Activated CD4-positive, alpha-beta T cell treated with anti-CD3 and anti-CD28 coated beads for 4 hours (primary cell): ENCODE measurements around the gene LITAFD.
"Not testable (repeated sequence)": the region's sequence is repeated elsewhere in the genome, so short reads cannot be mapped to it uniquely, and the experiment has no call there.

Experiments used
- DNase-seq, 2 donors: peaks; one replicate each; pipeline ENCODE4 v3.0.0-alpha.2; 2020

The LITAFD gene

GRCh38 chr16:8858994-8859912 lies 22.9 kb upstream of the LITAFD start:
- DNase-seq = no peak

GRCh38 chr16:8859913-8860881 lies 22.0 kb upstream of the LITAFD start:
- no peak for DNase-seq

GRCh38 chr16:8861563-8862308 lies 20.4 kb upstream of the LITAFD start:
- no peak for DNase-seq

DNA sequence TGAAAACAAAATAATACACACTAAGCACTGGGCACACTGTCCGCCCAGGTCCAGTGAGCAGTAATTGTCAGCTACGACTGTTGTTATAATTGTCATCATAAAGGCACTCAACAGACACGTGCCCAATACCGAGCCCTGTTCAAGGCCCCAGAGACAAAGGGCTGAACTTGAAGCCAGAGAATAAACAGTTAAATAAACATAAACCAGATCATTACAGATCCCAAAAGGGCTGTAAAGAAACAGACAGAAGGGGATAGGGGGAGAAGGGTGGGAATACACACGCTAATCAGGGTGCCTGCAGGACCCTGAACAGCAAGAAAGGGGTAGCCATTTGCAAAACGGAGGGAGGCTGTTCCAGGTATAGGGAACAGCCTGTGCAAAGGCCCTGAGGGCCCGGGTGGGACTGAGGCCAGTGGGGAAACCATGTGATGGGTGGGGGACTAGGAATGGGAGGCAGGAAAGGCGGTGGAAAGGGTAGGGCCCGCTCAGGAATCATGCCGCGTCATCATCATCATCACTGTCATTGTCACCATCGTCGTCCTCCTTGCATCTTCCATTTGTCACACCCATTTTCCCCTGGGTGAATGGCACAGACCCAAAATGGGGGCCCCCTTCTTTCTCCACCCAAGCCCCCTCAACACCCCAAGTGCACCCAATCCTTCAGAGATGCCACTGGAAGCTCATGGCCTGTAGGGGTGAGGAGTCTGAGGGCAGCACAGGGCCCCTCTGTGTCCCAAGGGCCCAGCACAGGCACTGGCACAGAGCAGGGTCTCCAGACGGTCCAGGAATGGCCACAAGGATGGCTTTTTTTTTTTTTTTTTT lies 19.6 kb upstream of the LITAFD start:
- DNase-seq = no peak

- no peak for DNase-seq
Measured at GRCh38 chr16:8863594-8864424, 18.3 kb upstream of the LITAFD start.

GRCh38 chr16:8864480-8865110 lies 17.6 kb upstream of the LITAFD start:
- no peak for DNase-seq

DNA sequence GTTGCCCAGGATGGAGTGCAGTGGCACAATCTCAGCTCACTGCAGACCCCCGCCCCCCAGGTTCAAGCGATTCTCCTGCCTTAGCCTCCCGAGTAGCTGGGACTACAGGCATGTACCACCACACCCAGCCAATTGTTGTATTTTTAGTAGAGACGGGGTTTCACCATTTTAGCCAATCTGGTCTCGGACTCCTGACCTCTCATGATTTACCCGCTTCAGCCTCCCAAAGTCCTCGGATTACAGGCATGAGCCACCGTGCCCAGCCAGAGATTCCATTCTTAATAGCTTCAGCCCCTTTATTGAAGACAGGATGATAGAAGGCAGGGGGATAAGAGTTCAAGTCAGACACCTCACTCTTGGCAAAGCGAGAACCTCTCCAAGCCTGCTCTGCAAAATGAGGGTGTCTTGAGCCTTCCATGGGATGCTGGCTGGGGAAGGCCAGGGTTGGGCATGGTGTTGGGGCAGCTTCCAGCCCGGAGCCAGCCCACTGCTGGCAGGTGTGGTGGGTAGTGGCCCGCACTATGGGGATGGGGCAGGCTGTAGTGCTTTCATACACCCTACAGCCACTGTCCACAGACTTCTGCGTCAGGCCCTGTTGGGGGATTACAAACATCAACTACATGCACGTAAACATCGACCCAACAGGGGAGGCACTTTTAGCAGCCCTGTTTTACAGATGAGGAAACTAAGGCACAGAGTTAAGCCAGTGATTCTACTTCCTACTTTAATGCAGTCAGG lies 16.8 kb upstream of the LITAFD start:
- DNase-seq = no peak

DNA sequence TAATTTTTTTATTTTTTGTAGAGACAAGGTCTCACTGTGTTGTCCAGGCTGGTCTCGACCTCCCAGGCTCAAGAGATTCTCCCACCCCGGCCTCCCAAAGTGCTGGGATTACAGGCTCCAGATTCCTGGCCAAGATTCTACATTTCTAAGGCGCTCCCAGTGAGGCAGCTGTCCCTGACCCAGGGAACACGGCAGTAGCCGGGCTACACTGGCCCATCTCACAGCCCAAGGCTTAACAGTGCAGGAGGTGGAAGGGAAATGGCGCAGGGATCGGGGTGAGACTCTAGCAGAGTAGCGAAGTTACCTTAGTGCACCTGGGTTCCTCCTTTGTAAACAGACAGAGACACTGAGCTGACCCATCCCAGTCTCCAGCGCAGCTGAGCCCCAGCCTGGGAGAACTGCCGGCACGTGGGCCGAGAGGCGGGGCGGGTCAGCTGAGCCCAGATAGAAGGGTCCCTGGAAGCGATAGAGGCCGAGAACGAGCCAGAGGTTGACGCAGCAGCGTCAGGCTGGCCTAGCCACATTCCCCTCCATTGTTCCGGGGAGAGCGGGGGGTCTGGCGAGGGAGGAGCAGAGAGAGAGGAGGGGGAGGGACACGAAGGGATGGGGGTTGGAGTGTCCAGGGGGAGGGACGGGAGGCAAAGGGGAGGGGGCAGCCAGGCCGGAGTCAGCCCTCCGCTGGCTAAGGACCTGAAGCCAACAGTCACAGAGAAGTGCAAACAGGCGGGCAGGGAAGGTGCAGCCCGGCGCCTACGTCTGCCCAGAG lies 15.8 kb upstream of the LITAFD start:
- no peak for DNase-seq

DNA sequence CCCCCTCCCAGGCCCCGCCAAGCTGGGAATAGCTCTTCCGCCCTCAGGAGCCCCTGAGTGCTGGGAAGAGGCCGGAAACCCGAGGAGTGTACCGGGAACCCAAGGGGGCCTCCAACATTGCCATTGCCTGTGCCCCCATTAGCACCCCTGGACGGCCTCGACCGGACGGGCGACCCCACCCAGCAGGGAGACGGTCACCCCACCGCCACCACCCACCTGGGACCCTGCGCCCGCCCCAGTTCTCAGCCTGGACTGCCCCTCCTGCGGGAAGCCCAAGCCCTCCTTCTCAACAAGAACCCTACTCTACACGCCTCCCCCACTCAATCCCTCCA lies 15.3 kb upstream of the LITAFD start:
- no peak for DNase-seq

DNA sequence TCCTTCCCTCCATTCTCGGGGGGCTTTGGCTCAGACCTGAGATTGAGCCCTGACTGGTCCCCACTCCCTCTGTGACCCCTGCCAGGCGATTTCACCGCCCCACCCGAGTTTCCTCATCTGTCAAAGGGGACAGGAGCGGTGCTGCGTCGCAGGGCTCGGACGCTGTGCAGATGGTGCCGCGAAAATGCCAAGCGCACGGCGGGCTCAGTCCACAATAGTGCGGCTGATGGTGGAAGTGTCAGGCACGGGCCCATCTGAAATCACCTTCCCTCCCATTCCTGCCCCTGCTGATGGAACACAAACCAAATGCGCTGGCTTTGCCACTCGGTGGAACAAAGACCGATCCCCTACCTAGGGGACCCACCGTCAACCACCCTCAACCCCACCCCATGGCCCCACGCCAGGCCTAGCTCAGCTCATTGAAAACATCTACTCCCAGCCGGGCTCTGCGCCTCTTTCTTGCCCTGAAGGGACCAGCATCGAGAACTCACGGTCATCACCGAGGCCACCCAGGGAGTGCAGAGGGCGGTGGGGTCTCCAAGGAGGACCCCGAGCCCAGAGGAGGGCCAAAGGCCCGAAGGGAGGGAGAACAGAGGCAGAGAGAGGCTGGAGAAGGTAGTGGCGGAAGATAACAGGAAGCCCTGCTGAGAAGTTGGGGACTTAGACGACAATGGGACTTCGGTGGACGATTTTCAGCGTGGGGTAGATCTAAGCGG lies 14.8 kb upstream of the LITAFD start:
- peak in 1 of 2 donors; percentile 17 for DNase-seq

GRCh38 chr16:8867932-8868415 lies 14.2 kb upstream of the LITAFD start:
- DNase-seq = peak; percentile 34 to 55

DNA sequence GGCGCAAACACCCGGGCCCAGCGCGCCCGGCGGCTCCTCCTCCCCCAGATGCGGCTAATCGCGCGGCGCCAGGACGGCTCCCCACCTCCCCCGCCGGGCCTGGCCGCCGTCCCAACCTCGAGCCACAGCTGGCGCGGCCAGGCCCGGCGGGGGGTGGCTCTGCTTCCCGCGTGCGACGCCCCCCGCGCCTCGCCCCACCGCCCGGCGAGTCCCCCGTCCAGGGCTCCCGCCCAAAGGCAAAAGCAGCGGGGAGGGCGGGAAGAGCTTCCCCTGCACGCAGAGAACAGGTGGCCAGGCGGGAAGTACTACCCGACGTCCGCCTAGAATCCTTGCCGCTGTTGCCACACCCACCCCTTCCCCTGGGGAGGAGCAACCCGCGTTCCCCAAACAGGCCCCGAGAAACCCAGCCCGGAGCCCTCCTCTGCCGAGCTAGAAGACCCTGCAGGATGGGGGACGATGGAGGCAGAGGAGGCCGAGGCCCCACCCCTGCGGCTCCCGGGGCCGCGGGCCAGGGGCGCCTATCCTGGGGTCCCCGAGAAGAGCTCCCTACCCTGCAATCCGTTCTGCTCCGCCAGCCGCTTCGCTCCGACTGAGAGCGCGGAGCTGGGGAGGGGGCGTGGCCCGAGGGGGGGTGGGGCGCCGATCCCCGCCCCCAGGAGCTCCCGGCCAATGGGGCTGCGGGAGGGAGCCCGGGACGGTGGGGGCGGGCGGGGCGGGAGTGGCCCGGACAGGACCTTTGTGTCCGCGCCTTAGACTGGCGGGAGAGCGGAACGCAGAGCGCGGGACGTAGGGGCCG lies 13.5 kb upstream of the LITAFD start, which contains the start of gene CARHSP1:
TSS of gene CARHSP1 (minus strand) at position 591 of the 796 bp plus-strand sequence. CDS start 9,678 bp downstream, outside the sequence.
- peak; percentile 79 to 80 for DNase-seq

DNA sequence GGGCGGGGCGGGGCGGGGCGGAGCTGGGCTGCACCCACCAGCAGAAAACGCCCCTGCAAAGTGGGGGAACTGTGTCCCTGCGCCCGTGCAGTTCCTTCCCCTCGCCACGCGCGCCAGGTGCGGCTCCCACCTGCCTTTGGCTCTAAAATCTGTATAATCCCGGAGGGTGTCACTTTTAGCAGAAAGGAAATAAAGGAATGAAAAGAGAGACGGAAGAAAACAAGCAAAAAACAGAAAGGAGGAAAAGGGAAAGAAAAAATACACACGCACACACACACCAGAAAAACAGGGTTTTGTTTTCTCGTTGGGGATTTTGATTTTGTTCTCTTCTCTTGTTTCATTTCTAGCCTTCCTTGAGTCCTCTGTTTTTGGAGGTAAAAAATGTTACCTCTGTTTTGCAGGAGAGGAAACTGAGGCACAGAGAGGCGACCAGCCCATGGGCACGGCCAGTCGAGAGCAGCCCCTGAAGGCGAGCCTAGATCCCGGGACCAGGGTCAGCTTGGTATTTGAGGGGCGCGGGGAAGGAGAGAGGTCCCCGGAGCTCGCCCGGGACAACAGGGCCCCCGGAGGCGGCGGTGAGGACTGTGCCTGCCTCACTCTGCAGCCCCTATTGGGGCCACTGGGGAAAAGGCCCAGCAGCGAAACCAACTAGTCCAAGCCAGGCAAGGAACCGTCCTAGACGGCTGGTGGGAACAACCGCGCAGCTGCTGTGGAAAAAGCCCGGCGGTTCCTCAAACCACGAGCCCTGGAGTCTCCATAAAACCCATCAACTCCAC lies 12.8 kb upstream of the LITAFD start:
- no peak for DNase-seq

- not testable (repeated sequence) for DNase-seq
Measured at GRCh38 chr16:8869988-8870241, 12.2 kb upstream of the LITAFD start.

- DNase-seq = no peak
Measured at GRCh38 chr16:8872071-8872470, 10.1 kb upstream of the LITAFD start.
